Measurements from ENCODE around the gene YRDC. TPM values are rescaled to one million over a fixed set of nuclear protein-coding genes. Genes with fewer than 3 reads are reported as not detected.

YRDC gene
- total RNA-seq, 1 experiment from 2014 or later: 59.7 TPM

GRCh38 chr1:37753473-37754321, 54.3 kb downstream of the YRDC start:
- no peak for DNase-seq (ENCODE audit: low read depth in 1 of 2, low spot score in 2 of 2)
- Histone ChIP-seq H3K27ac (no peak overlapping the region), H3K9me3 (replicated peaks) (no peaks in the 10 kb centered on the region), H3K27me3 (replicated peaks) (peaks cover 75% of the 10 kb centered on the region), H3K36me3 (no peaks in the 10 kb centered on the region), H3K4me3 (no peak overlapping the region), H3K4me1 (replicated peaks) (no peaks in the 10 kb centered on the region)

Other genes with a start within 250 kb of the YRDC start
- 69.5 and 71.1 TPM in 2 replicates for gene GNL2, start 212.3 kb downstream of the YRDC start, total RNA-seq (2014; rRNA removed; shearing (Covaris generic))
- not detected in 2 replicates for gene RSPO1, start 173.3 kb downstream of the YRDC start, total RNA-seq (2014; rRNA removed; shearing (Covaris generic))
- gene CDCA8, start 115.7 kb downstream of the YRDC start, total RNA-seq (2014; rRNA removed; shearing (Covaris generic)): 10.3 and 28.8 TPM in 2 replicates
- gene EPHA10, start 43.1 kb downstream of the YRDC start, total RNA-seq (2014; rRNA removed; shearing (Covaris generic)): not detected in 2 replicates
- 0.95 TPM in 1 of 2 replicates, not detected in the other for gene MANEAL, start 14.4 kb downstream of the YRDC start, total RNA-seq (2014; rRNA removed; shearing (Covaris generic))
- gene C1orf122, start 418 bp downstream of the YRDC start, total RNA-seq (2014; rRNA removed; shearing (Covaris generic)): 66.0 and 89.3 TPM in 2 replicates
- gene MTF1, start 51.4 kb upstream of the YRDC start, total RNA-seq (2014; rRNA removed; shearing (Covaris generic)): 1.7 and 2.6 TPM in 2 replicates
- gene INPP5B, start 138.8 kb upstream of the YRDC start, total RNA-seq (2014; rRNA removed; shearing (Covaris generic)): 10.9 and 18.7 TPM in 2 replicates
- 160 and 229 TPM in 2 replicates for gene SF3A3, start 181.8 kb upstream of the YRDC start, total RNA-seq (2014; rRNA removed; shearing (Covaris generic))
- 26.3 and 42.0 TPM in 2 replicates for gene FHL3, start 197.3 kb upstream of the YRDC start, total RNA-seq (2014; rRNA removed; shearing (Covaris generic))
- 84.6 and 124 TPM in 2 replicates for gene UTP11, start 204.5 kb upstream of the YRDC start, total RNA-seq (2014; rRNA removed; shearing (Covaris generic))
- gene POU3F1, start 238.6 kb upstream of the YRDC start, total RNA-seq (2014; rRNA removed; shearing (Covaris generic)): 0.26 TPM in 1 of 2 replicates, not detected in the other